Measurements from ENCODE around the gene TNFAIP8L2. TPM values are rescaled to one million over a fixed set of nuclear protein-coding genes. Genes with fewer than 3 reads are reported as not detected.

TNFAIP8L2 gene
- total and polyA plus RNA-seq, 2 of the 8 experiments (the other 6 are each of a cell fraction or from before 2014, with no cell fraction given), result not detected

DNA sequence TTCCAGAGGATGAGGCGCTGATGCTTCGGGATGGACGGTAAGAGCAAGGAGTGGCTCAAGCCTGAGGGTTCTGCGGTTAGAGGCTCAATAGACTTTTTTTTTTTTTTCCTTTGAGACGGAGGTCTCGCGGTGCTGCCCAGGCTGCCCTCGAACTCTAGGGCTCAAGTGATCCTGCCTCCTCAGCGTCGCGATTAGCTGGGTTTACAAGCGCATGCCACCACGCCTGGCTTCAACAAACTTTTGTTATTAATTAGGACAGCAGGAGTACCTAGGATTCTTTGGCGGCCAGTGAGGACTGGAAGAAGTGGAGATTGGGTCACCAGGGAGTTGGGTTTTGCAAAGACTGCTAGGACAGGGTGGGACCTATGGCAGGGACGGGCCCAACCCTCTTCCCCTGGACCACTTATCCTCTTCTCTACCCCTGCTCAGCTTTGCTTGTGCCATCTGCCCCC, 10.1 kb downstream of the TNFAIP8L2 start:
- ChIA-PET CTCF (ENCODE audit: partially characterized antibody) (interaction anchor here (1.0 to 2.7 kb wide), 4 partner anchors 9 to 56 kb away, joined by 3 to 10 read pairs (median 5); partner anchors contain the start of gene TMOD4), POLR2A (ENCODE audit: partially characterized antibody) (interaction anchor here (0.6 to 2.4 kb wide), 12 partner anchors 9 to 119 kb away, joined by 3 to 13 read pairs (median 4); partner anchors contain the start of genes PSMD4 and TMOD4)
- peak overlapping the region; percentile 41 for H3K27ac ChIP-seq (ENCODE audit: low read depth, low read length)
- TF ChIP-seq SIRT6 (IDR thresholded peaks at IDR 0.05; ENCODE audit: low read length) (no peak), CTBP2 (IDR thresholded peaks at IDR 0.05; ENCODE audit: borderline replicate concordance, insufficient read depth, insufficient read length, low read length) (no peak), SP2 (IDR thresholded peaks at IDR 0.05; ENCODE audit: low read length) (no peak)
- H3K4me3 ChIP-seq (ENCODE audit: extremely low read depth in 1 of 4, insufficient read depth in 2 of 4, low read depth in 3 of 4, low read length in 4 of 4), result peak overlapping the region; percentile 80 to 99 (median 95)
- H2BK5ac ChIP-seq (ENCODE audit: low read depth, low read length), result peak overlapping the region; percentile 73
- DNase-seq (ENCODE audit: low read depth in 1 of 2, low spot score in 2 of 2), result no peak
- no peak overlapping the region for H2BK12ac ChIP-seq (ENCODE audit: low read depth, low read length)
- H3K27me3 ChIP-seq (replicated peaks in 1 of 4; ENCODE audit: control insufficient read depth in 3 of 4, extremely low read depth in 1 of 4, insufficient read depth in 3 of 4, low read length in 3 of 4), result no peaks in the 10 kb centered on the region
- H3K18ac ChIP-seq (ENCODE audit: extremely low read depth, low read length), result no peak overlapping the region
- H3K79me2 ChIP-seq (ENCODE audit: control insufficient read depth in 1 of 2, insufficient read depth in 2 of 2, low read length in 2 of 2), result peaks cover 0 to 12% of the 10 kb centered on the region in 2 experiments; a peak in 2 of 4 replicates
- no peak overlapping the region for H4K91ac ChIP-seq (replicated peaks; ENCODE audit: insufficient read length, low read length)
- no peak overlapping the region for H3K14ac ChIP-seq (ENCODE audit: insufficient read length)
- 0 out of 2 replicates have a peak, but pooled peaks cover 3% of the 10 kb centered on the region for H3K79me1 ChIP-seq (ENCODE audit: low read depth, low read length)
- no peak overlapping the region for H3K23ac ChIP-seq (ENCODE audit: insufficient read length)
- H4K20me1 ChIP-seq (replicated peaks in 1 of 2; ENCODE audit: control insufficient read depth in 1 of 2, insufficient read depth in 2 of 2, low read length in 2 of 2), result no peaks in the 10 kb centered on the region
- H2AK5ac ChIP-seq (ENCODE audit: low read depth, low read length), result no peak overlapping the region; the same call in 1 of the 2 replicates
- peaks cover 5 to 10% (median 5%) of the 10 kb centered on the region in 4 experiments for H3K4me1 ChIP-seq (replicated peaks in 1 of 4; ENCODE audit: control insufficient read depth in 3 of 4, insufficient read depth in 4 of 4, low read length in 3 of 4)
- H3K23me2 ChIP-seq (ENCODE audit: low read depth, low read length), result peaks cover 17% of the 10 kb centered on the region
- H3K4me2 ChIP-seq (ENCODE audit: insufficient read depth in 1 of 2, low read depth in 2 of 2, low read length in 2 of 2), result peak overlapping the region; percentile 86 to 89
- H4K5ac ChIP-seq (ENCODE audit: insufficient read length, low read depth, low read length), result no peak overlapping the region
- no peak overlapping the region for H2BK15ac ChIP-seq (ENCODE audit: low read length)
- H3K4ac ChIP-seq (replicated peaks; ENCODE audit: insufficient read length, low read depth, low read length), result no peak overlapping the region
- no peak for FAIRE-seq
- peak overlapping the region; percentile 90; the same call in 1 of the 2 replicates for H2AFZ ChIP-seq (ENCODE audit: low read length)
- 17% methylated on average over 12 of the region's 15 CpGs; no CpG with 5 or more reads in 1 of the 2 experiments for WGBS, 2 experiments (ENCODE audit: extremely low coverage in 1 of 2, insufficient coverage in 1 of 2, insufficient read length in 1 of 2, insufficient replicate concordance in 2 of 2, low coverage in 1 of 2, low lambda C conversion rate in 2 of 2, missing lambda C conversion rate in 1 of 2)
- H3K56ac ChIP-seq (replicated peaks; ENCODE audit: insufficient read length, low read depth, low read length), result peak overlapping the region; percentile 56
- no peak overlapping the region for H2BK120ac ChIP-seq (replicated peaks; ENCODE audit: low read depth, low read length)
- peak overlapping the region; percentile 78 to 81 (median 80) for H3K9ac ChIP-seq (replicated peaks in 1 of 4; ENCODE audit: extremely low read depth in 1 of 4, low read depth in 3 of 4, low read length in 3 of 4)
- peaks cover 0 to 12% (median 4%) of the 10 kb centered on the region in 4 experiments; a peak in 5 of 8 replicates for H3K36me3 ChIP-seq (ENCODE audit: control insufficient read depth in 2 of 4, insufficient read depth in 4 of 4, low read length in 3 of 4)
- no peak overlapping the region for H2BK20ac ChIP-seq (ENCODE audit: low read length)
- no peaks in the 10 kb centered on the region for H3K9me3 ChIP-seq (ENCODE audit: insufficient read depth in 2 of 2, low read depth in 1 of 2, low read length in 1 of 2)
- 0 out of 2 replicates have a peak overlapping the region, but pooled peaks have one; percentile 42 for H4K8ac ChIP-seq (ENCODE audit: extremely low read depth, insufficient read depth, low read length)

Measured in H1 (cell line).